ENCODE measurements around the gene MAP1LC3A.

Gene MAP1LC3A

DNA sequence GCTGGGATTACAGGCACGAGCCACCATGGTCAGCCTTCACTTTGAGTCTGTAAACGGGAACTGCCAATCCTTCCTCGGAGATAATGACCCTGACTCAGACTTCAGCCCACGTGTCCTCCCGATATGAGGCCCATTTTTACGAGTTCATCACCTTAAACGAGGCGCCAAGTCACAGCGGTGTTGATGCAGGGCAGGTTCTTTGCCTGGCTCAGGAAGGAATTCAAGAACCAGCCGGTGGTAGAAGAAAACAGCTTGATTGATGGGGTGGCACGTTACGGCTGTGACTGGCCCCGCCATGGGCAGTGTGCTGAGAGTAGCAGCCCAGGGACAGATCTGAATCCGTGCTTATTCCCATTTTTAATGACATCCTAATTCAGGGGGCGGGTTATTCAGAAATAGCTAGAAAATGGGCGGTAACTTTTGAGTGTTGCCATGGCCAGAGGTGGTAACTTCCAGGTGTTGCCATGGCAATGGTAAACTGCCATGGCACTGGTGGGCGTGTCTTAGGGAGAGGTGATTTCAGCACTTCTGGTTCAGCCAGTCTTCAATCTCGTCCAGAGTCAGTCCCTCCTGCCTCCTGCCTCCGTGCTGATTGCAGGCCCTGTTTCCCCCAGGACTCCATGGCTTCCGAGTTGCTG, 9.1 kb upstream of the MAP1LC3A start:
- DNase-seq (ENCODE audit: low read depth in 2 of 2), result no peak

GRCh38 chr20:34549929-34550305, 8.6 kb upstream of the MAP1LC3A start:
- no peak for DNase-seq (ENCODE audit: low read depth in 2 of 2)

GRCh38 chr20:34552569-34552968, 5.9 kb upstream of the MAP1LC3A start:
- DNase-seq (ENCODE audit: low read depth in 2 of 2), result no peak

GRCh38 chr20:34553366-34553867, 5.1 kb upstream of the MAP1LC3A start:
- no peak for DNase-seq (ENCODE audit: low read depth in 2 of 2)

GRCh38 chr20:34557936-34558319, 590 bp upstream of the MAP1LC3A start:
- DNase-seq (ENCODE audit: low read depth in 2 of 2), result no peak

- DNase-seq (ENCODE audit: low read depth in 2 of 2), result no peak
Observed at GRCh38 chr20:34559311-34560140, 1.0 kb downstream of the MAP1LC3A start.

DNA sequence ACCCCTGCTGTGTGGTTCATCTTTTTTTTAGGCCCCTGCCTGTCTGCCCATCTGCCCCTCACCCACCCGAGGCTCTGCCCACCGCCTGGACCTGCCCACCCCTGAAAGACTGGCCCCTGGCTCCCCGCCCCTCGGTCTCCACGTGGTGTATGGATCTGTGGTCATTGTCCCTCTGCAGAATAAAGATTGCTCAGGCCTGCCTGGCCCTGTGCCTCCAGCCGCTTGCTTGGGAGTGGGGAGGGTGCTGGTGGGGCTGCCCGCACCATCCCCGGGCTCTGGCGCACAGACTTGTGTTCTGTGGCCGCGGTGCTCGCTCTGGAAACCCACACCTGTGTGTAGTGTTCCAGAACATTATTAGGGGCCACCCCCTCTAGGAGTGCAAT, 1.6 kb downstream of the MAP1LC3A start:
- no peak for DNase-seq (ENCODE audit: low read depth in 2 of 2)

GRCh38 chr20:34560614-34561013, 2.1 kb downstream of the MAP1LC3A start:
- DNase-seq (ENCODE audit: low read depth in 2 of 2), result no peak

DNA sequence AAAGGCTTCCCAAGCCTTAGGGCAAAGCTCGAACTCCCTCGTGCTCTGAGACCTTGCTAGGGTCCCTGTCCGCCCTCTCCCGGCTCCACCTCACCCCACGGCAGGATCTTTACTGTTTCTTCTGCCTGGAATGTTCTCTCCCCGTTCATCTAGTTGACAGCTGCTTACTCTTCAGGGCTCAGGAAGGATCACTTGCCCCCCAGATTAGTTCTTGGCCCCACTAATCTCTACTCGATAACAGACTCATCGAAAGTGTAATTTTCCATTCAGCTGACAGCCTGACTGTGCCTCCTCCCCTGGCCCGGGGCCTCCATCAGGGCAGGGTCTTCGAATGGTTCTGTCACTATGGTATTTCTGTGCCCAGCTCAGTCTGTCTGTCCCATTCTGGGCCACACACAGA, 3.1 kb downstream of the MAP1LC3A start:
- DNase-seq (ENCODE audit: low read depth in 2 of 2), result no peak

- DNase-seq (ENCODE audit: low read depth in 2 of 2), result no peak
Observed at GRCh38 chr20:34562641-34563040, 4.1 kb downstream of the MAP1LC3A start.

DNA sequence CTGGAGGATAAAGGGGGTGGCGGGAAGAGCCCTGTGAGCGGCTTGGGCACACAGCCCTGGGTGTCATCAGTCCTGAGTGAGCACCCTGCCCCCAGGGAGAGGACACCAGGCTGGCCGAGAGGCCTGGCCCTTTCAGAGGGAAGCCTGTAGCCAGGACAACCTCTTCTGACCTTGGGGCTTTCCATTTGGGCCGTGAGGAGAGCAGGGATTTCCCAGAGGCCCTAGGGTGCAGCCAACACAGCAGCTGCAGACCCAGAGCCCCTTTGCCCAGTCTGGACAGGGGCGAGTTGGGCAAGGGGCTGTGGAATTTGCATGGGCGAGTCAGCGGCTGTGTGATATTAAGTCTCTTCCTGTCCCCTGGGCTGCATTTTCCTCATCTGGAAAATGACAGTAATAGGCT, 6.3 kb downstream of the MAP1LC3A start:
- DNase-seq (ENCODE audit: low read depth in 2 of 2), result no peak

- no peak for DNase-seq (ENCODE audit: low read depth in 2 of 2)
Observed at GRCh38 chr20:34566978-34567891, 8.7 kb downstream of the MAP1LC3A start.

DNA sequence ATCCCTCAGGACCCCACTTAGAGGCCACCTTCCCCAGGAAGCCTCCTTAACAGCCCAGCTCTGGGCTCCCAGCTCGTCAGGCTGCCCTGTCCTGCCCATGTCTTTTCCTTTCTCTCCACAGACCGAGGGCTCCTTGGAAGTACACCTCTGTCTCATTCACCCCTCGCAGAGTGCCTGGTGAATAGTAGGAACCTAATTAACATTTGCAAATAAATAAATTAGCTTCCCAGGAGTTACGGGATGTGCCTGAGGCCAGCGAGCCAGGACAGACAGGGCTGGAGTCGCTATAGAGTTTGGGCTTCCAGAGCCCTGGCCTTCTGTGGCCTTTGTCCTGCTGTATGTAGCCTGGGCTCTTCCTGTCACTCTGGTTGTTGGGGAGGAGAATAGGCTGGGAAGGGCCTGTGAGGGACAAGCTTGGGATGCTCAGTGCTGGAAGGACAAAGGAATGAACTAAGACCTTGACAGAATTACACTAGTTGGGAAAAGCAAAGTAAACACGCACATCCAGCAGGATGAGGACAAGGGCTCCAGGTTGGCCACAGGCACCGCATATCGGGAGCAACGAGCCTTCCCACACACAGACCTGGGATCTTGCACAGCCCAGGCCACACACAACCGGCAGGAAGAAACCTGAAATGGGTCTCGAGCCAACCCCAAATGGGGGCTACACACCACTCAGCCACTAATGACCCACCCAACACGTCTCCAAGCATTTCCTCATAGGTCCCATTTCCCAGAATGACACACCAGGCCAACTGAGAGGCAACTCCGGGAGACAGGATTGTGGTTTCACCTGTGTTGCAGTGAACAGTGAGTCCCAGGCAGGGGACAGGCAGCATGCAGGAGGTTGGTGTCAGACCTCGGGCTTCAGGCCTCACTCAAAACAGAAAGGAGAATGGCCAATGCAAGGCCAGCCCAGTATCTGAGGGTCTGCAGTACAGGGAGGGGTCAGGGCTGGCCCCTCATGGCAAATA, 9.7 kb downstream of the MAP1LC3A start:
- no peak for DNase-seq (ENCODE audit: low read depth in 2 of 2)

DNA sequence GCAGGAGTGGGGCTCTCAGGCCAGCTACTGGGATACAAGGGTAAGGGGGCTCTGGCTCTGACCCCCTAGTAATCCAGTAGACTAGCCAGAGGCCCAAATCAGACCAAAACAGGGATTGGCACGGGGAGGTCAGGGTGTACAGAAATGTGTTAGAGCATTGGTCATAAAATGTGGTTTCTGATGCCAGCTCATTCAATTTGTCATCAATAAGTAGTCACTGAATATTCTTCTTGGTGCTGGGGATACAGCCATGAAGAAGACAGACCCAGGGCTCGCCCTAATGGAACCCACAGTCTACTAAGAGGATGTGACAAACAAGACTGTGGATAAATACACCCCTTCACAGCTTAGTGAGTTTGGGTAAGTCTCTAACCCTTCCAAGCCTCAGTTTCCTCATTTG, 11.1 kb downstream of the MAP1LC3A start:
- no peak for DNase-seq (ENCODE audit: low read depth in 2 of 2)

DNA sequence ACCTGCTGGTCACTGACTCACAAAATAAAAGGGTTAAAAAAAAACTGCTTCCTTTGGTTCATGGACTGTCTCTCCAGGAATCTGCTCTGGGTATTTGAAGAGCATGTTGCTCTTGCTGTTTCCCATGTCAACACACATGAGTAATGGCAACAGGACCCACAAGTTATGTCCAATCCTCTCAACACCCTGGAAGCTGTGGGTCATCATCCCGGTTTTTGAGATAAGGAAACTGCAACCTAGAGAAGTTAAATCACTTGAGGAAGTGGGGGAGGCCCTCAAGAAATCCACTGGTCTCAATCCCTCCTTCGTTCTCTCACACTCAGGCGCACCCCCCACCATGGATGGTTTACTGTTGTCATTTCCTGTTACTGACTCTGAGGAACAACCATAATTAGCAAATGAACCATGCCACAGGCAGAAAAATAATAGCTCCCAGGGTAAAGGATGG, 12.4 kb downstream of the MAP1LC3A start:
- no peak for DNase-seq (ENCODE audit: low read depth in 2 of 2)

GRCh38 chr20:34571753-34572152, 13.2 kb downstream of the MAP1LC3A start:
- no peak for DNase-seq (ENCODE audit: low read depth in 2 of 2)

DNA sequence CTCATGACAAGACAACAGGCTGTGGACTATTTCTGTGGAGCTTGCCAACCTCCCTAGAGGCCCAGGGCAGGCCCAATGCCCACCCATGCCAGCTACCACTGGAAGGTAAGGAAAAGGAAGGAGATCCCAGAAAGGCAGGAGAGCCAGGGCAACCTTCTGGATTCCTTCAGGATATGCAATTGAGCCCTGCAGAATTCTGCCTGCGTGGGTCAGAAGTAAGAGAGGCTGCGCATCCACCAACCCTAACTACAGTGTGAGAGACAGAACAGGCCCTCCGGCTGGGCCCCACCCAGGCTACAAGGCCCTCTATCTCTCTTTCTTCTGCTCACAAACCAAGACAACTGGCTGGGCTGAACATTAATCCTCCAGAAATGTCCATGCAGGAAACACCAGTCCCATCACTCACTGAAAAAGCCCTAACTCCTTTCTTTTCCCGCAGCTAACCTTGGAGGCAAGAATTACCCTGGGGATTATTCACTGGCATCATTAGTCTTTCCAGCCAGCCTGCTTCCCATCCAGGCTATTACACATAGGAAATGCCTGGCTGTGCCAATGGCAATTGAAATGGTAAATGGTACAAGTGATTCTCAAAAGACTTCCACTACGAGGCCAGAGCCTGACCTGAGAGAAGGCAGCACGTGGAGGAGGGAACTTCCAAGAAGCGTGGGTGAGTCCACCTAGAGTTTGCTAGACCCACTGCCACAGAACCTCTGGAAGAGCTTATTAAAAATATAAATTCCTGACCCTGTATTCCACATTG, 15.2 kb downstream of the MAP1LC3A start:
- no peak for DNase-seq (ENCODE audit: low read depth in 2 of 2)

GRCh38 chr20:34574426-34574825, 15.9 kb downstream of the MAP1LC3A start:
- no peak for DNase-seq (ENCODE audit: low read depth in 2 of 2)

- DNase-seq (ENCODE audit: low read depth in 2 of 2), result no peak
Observed at GRCh38 chr20:34574861-34575260, 16.3 kb downstream of the MAP1LC3A start.

- no peak for DNase-seq (ENCODE audit: low read depth in 2 of 2)
Observed at GRCh38 chr20:34575271-34575670, 16.8 kb downstream of the MAP1LC3A start.

Measured in stimulated activated CD8-positive, alpha-beta memory T cell treated with anti-CD3 and anti-CD28 coated beads, Interleukin-7, amount 100 ng/mL, for 4 hours (primary cell).